HAP-1 (cell line): ENCODE results near the gene S100Z.
"Not testable (repeated sequence)": the region's sequence is repeated elsewhere in the genome, so short reads cannot be mapped to it uniquely, and the experiment has no call there.

ENCODE experiments used
- DNase-seq, 2 experiments: peaks; one replicate each; pipeline ENCODE4 v3.0.0-alpha.2; 2016 to 2020; ENCODE audit warnings: low spot score in 2 of 2
- H3K27me3 ChIP-seq: fragments of 250-450 bp; sonication (Bioruptor Pico); 2 replicates; pipeline ENCODE4 v1.5.1; 2020; ENCODE audit warnings: low read depth, mild to moderate bottlenecking, moderate library complexity
- H3K36me3 ChIP-seq: fragments of 250-450 bp; sonication (Bioruptor Pico); replicated peaks from 2 replicates; pipeline ENCODE4 v1.5.1; 2020; ENCODE audit warnings: mild to moderate bottlenecking
- H3K4me1 ChIP-seq: fragments of 250-450 bp; sonication (Bioruptor Pico); 2 replicates; pipeline ENCODE4 v1.5.1; 2020; ENCODE audit warnings: mild to moderate bottlenecking
- H3K4me3 ChIP-seq: fragments of 250-450 bp; sonication (Bioruptor Pico); 2 replicates; pipeline ENCODE4 v1.5.1; 2020; ENCODE audit warnings: mild to moderate bottlenecking, moderate library complexity
- H3K9me3 ChIP-seq: fragments of 250-450 bp; sonication (Bioruptor Pico); 2 replicates; pipeline ENCODE4 v1.5.1; 2020; ENCODE audit warnings: mild to moderate bottlenecking, moderate library complexity
- in situ Hi-C: fragments of 300-500 bp; cut with MboI; formaldehyde crosslinking; loops from 3 replicates; pipeline ENCODE4 v1.14.3; 2020; ENCODE audit warnings: low sequenced_read_pairs, inconsistent platforms, mixed read lengths

Gene S100Z

GRCh38 chr5:76938177-76938576 is 88.4 kb downstream of the S100Z start:
- in situ Hi-C loops: no loop called here
- no peak for DNase-seq
- Histone ChIP-seq H3K4me1 (peaks cover 14% of the 10 kb centered on the region), H3K36me3 (no peaks in the 10 kb centered on the region), H3K4me3 (no peak overlapping the region), H3K27me3 (no peaks in the 10 kb centered on the region), H3K9me3 (0 out of 2 replicates have a peak, but pooled peaks cover 3% of the 10 kb centered on the region)

- H3K4me3 ChIP-seq: no peak overlapping the region
- DNase-seq: no peak
- in situ Hi-C loops: no loop called here
- no peaks in the 10 kb centered on the region for H3K9me3 ChIP-seq
- H3K4me1 ChIP-seq: no peaks in the 10 kb centered on the region
- H3K36me3 ChIP-seq: no peaks in the 10 kb centered on the region
- no peaks in the 10 kb centered on the region for H3K27me3 ChIP-seq
Observed at GRCh38 chr5:76941000-76941399, 91.2 kb downstream of the S100Z start.

- Histone ChIP-seq H3K27me3 (no peaks in the 10 kb centered on the region), H3K4me3 (no peak overlapping the region), H3K36me3 (no peaks in the 10 kb centered on the region), H3K4me1 (no peaks in the 10 kb centered on the region), H3K9me3 (no peaks in the 10 kb centered on the region)
- DNase-seq: no peak
- in situ Hi-C loops: no loop called here
Observed at GRCh38 chr5:76941442-76941841, 91.6 kb downstream of the S100Z start.

GRCh38 chr5:76942581-76942980 is 92.8 kb downstream of the S100Z start:
- in situ Hi-C loops: no loop called here
- Histone ChIP-seq H3K4me3 (no peak overlapping the region), H3K27me3 (no peaks in the 10 kb centered on the region), H3K4me1 (no peaks in the 10 kb centered on the region), H3K36me3 (no peaks in the 10 kb centered on the region), H3K9me3 (no peaks in the 10 kb centered on the region)
- DNase-seq: no peak

- H3K27me3 ChIP-seq: no peaks in the 10 kb centered on the region
Observed at GRCh38 chr5:76943006-76943405, 93.2 kb downstream of the S100Z start.

GRCh38 chr5:76944638-76945037 is 94.8 kb downstream of the S100Z start:
- H3K4me3 ChIP-seq: no peak overlapping the region
- in situ Hi-C loops: no loop called here
- no peaks in the 10 kb centered on the region for H3K9me3 ChIP-seq
- H3K36me3 ChIP-seq: no peaks in the 10 kb centered on the region
- no peaks in the 10 kb centered on the region for H3K4me1 ChIP-seq
- DNase-seq: no peak
- no peaks in the 10 kb centered on the region for H3K27me3 ChIP-seq

More at GRCh38 chr5:76943006-76943405, 93.2 kb downstream of the S100Z start:
- no peaks in the 10 kb centered on the region for H3K36me3 ChIP-seq
- in situ Hi-C loops: no loop called here
- H3K4me3 ChIP-seq: no peak overlapping the region
- H3K4me1 ChIP-seq: no peaks in the 10 kb centered on the region
- DNase-seq: no peak
- no peaks in the 10 kb centered on the region for H3K9me3 ChIP-seq

GRCh38 chr5:76945238-76945637 is 95.4 kb downstream of the S100Z start:
- DNase-seq, H3K9me3 ChIP-seq, H3K27me3 ChIP-seq, H3K4me3 ChIP-seq, H3K4me1 ChIP-seq, in situ Hi-C loops, H3K36me3 ChIP-seq: not testable (repeated sequence)

GRCh38 chr5:76946090-76946489 is 96.3 kb downstream of the S100Z start:
- H3K9me3 ChIP-seq: no peaks in the 10 kb centered on the region
- no peak for DNase-seq

GRCh38 chr5:76947082-76947503 is 97.3 kb downstream of the S100Z start:
- H3K27me3 ChIP-seq: no peaks in the 10 kb centered on the region
- H3K9me3 ChIP-seq: no peaks in the 10 kb centered on the region
- H3K36me3 ChIP-seq: no peaks in the 10 kb centered on the region
- no peak overlapping the region for H3K4me3 ChIP-seq
- no peaks in the 10 kb centered on the region for H3K4me1 ChIP-seq
- DNase-seq: no peak
- in situ Hi-C loops: no loop called here

More at GRCh38 chr5:76946090-76946489, 96.3 kb downstream of the S100Z start:
- Histone ChIP-seq H3K4me1 (no peaks in the 10 kb centered on the region), H3K27me3 (no peaks in the 10 kb centered on the region), H3K4me3 (no peak overlapping the region), H3K36me3 (no peaks in the 10 kb centered on the region)
- in situ Hi-C loops: no loop called here

GRCh38 chr5:76952795-76953536 is 103.2 kb downstream of the S100Z start, which contains the start of gene CRHBP:
Gene CRHBP (plus strand): TSS chr5:76953045. CDS start chr5:76953135, 90 bp downstream.
- Histone ChIP-seq H3K27me3 (no peaks in the 10 kb centered on the region; the same call in 1 of the 2 replicates), H3K4me3 (no peak within 1 kb of the TSS), H3K4me1 (no peaks in the 10 kb centered on the region), H3K9me3 (no peaks in the 10 kb centered on the region), H3K36me3 (no peaks in the 10 kb centered on the region)
- in situ Hi-C loops: no loop called here
- DNase-seq: no peak

GRCh38 chr5:76953551-76954382 is 104.0 kb downstream of the S100Z start:
- Histone ChIP-seq H3K4me3 (no peak overlapping the region), H3K4me1 (no peaks in the 10 kb centered on the region), H3K9me3 (no peaks in the 10 kb centered on the region), H3K36me3 (no peaks in the 10 kb centered on the region), H3K27me3 (no peaks in the 10 kb centered on the region; the same call in 1 of the 2 replicates)
- DNase-seq: no peak
- in situ Hi-C loops: no loop called here

- Histone ChIP-seq H3K36me3 (no peaks in the 10 kb centered on the region), H3K9me3 (no peaks in the 10 kb centered on the region), H3K4me3 (no peak overlapping the region), H3K4me1 (no peaks in the 10 kb centered on the region), H3K27me3 (no peaks in the 10 kb centered on the region; the same call in 1 of the 2 replicates)
- no peak for DNase-seq
- in situ Hi-C loops: no loop called here
Observed at GRCh38 chr5:76954383-76954763, 104.6 kb downstream of the S100Z start.

- DNase-seq: no peak
- in situ Hi-C loops: no loop called here
- H3K36me3 ChIP-seq: no peaks in the 10 kb centered on the region
- no peaks in the 10 kb centered on the region; the same call in 1 of the 2 replicates for H3K27me3 ChIP-seq
- H3K4me1 ChIP-seq: no peaks in the 10 kb centered on the region
- no peak overlapping the region for H3K4me3 ChIP-seq
- no peaks in the 10 kb centered on the region for H3K9me3 ChIP-seq
Observed at GRCh38 chr5:76956033-76956432, 106.2 kb downstream of the S100Z start.
